HG02981 (cell line): ENCODE data around the gene GAK.

Experiments
- ATAC-seq: cut with Tn5 transposase; IDR thresholded peaks from one replicate; pipeline ENCODE4 v1.9.1; 2021; ENCODE audit warnings: mild to moderate bottlenecking, moderate library complexity; ENCODE audit not compliant: unreplicated experiment

Gene GAK

GRCh38 chr4:892780-893179 lies 39.3 kb downstream of the GAK start:
- no peak for ATAC-seq

GRCh38 chr4:891747-892146 lies 40.4 kb downstream of the GAK start:
- no peak for ATAC-seq

DNA sequence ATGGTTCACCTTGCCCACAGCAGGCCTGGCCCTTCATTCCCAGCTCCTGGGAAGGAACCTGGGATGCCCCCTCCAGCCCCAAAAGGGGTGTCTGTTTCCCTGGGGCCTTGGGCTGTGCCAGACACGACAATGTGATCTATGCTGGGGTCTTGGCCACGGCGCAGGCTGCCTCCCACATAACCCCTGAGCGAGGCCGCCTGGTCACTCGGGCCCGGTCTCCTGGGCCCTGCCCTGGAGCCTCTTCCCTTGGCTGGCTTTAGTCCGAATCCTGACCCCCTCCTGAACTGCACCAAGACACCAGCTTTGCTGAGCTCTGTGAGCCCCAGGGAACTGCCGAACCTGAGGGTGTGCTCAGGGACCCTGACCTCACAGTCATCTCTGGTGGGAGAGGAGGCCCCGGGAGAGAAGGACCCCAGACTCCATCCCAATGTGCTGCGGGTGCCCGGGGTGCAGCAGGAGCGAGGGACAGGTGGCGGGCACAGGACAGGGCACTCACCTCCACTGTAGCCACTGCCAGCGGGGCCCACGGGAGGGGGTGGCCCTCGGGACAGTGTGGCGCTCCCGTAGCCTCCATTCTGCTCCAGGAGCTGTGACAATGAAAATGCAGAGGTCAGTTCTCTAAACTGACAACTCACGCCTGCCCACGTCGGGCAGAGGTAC lies 42.0 kb downstream of the GAK start:
- no peak for ATAC-seq

DNA sequence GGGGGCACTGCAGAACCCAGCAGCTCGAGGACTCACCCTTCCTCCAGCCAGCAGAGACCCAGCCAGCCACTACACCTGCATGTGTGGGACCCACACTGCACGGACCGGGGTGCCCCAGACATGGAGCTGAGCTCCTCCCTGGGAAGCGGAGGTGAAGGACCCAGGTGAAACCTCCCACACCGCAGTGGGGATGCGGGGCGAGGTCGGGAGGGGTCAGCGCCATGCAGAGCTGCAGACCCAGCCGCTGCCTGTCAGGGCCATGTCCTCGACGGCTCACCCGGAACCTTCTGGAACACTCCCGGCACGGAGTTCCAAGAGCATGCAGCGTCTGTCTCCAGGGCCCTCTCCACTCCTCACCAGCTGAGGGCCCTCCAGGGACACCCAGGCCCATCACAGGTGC lies 42.6 kb downstream of the GAK start:
- no peak for ATAC-seq

DNA sequence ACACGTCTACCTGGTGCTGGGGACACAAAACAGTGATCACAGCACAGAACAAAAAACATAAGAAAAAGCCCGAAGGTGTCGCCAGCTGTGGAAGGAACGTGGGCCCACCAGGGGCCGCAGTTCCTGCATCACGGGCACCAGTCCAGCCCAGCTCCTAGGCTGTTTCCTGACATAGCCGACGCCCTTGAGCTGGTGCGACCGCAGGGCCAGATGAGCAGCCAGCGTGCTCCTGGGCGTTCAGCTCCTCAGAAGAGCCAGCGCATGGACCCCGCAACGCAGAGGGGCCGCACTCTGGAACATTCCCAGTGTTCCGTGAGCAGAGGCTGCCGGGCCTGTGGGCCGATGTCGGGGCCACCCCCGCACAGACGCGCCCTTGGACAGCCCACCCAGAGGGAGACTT lies 44.1 kb downstream of the GAK start:
- ATAC-seq, result no peak

GRCh38 chr4:887034-887763 lies 44.9 kb downstream of the GAK start:
- ATAC-seq, result no peak

DNA sequence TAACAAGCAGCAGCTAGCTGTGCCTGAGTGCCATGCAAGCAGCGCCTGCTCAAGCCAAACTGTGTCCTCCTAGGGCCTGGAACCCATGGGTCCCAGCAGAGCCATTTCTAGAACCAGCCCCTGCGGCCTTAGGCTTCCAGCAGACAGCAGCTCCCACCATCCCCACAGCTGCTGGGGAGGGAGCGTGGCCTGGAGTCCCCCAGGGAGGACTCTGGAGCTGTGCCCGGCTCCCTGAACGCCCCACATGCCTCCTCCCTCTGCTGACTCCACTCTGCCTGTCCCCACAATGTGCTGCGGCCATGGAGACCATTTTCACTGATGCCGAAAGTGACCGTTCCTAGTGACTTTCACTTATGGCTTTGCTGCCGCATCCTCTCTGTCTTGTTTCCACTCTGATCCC lies 45.9 kb downstream of the GAK start:
- no peak for ATAC-seq

DNA sequence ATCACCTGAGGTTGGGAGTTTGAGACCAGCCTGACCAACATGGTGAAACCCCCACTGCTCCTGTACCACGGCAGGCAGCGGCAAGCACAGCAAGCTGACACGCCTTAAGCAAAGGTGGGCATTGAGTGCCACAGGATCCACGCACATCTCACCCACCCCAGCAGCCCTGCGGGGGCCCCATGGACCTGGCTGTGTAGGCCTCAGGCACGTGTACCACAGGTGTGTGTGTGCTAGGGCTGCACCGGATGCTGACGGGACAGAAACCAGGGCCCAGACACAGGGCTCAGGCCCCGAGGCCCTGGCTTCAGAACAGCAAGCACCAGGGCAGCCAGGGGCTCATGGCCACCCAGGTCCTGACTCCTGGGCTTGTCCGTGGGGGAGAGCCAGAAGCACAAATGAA lies 46.8 kb downstream of the GAK start:
- no peak for ATAC-seq

DNA sequence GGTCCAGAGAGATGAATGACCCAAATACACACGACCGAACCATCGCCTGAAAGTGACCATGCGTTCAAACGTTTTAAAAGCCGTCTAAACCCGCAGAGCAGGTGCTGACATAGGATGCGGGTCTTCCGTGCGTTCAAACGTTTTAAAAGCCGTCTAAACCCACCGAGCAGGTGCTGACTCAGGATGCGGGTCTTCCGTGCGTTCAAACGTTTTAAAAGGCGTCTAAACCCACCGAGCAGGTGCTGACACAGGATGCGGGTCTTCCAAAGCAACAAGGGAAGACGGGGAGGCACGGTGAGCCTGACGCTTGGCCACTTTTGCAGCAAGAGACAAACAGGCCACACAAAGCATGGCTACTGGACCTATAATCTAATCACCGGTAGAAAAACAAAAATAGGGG lies 47.2 kb downstream of the GAK start:
- ATAC-seq, result no peak

- no peak for ATAC-seq
Observed at GRCh38 chr4:884259-884658, 47.9 kb downstream of the GAK start.

- no peak for ATAC-seq
Observed at GRCh38 chr4:883377-884095, 48.6 kb downstream of the GAK start.

GRCh38 chr4:882646-883045 lies 49.5 kb downstream of the GAK start:
- no peak for ATAC-seq

DNA sequence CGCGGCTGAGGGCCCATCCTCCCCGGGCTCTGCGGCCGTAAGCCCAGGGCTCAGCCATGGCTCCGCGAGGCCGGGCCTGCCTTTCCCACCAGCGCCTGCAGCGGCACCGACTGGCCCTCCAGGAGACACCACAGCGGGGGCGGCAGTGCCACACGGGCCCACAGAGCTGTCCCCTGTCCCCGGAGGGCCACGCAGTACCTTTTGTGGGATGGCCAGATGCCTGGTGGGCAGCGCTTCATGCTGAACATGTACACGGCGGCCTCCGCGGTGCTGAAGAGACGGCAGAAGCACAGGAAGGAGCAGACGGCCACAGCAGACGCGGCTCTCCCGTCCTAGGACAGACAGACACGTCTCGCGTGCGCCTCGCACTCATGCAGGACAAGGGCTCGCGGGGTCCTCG lies 50.4 kb downstream of the GAK start:
- no peak for ATAC-seq

GRCh38 chr4:880684-881405 lies 51.3 kb downstream of the GAK start:
- ATAC-seq, result no peak

DNA sequence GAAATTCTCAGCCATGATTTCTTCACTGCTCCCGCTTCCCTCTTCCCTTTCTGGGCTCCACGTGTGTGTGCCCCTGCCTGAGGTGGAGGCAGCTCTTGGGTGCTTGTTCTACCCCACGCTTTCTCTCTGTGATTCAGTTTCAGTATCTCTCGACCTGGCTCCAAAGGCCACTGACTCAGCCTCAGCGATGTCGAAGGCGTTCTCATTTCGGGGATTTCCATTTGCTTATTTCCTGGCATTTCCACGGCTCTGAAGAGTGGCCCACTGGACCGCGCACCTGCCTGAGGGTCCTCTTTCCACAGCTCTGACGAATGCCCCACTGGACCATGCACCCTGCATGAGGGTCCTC lies 52.4 kb downstream of the GAK start:
- no peak for ATAC-seq

DNA sequence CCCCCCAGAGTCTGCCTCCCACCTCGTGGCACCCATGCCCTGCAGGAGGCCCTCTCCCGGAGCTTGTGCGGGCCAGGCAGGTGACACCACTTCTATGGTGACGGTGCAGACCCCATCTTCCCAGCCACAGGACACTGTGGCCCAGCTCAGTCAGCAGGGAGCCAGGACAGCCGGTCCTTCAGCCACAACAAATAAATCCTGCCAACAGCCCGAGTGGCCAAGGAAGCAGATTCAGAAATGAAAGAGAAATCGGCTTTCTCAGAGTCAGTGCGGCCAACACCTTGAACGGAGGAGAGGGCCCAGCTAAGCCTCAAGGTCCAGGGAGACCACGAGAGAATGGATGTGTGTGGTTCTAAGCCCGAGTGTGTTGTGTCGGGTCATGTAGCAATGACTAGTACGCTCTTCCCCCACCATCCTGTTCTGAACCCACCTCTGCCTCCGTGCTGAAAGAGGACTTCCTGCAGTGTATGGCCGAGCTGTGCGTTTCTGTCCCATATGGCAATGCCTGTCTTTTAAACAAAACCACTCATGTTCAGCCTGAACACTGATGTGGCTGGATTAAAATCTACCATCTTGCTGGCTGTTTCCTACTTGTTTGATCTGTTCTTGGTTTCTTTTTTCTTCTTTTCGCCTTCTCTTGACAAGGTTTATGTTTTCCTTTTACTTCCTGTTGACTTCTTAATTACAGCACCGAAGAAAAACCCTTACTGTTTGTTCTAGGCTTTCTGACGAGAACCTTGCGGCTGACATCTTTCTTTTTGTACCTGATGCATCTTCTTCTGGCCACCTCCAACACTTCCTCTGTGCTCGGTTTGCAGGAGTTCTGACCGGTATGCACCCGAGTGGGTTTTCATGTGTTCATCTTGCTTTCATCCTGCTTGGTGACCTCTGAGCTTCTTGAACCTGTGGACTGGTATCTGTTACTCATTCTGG lies 53.1 kb downstream of the GAK start:
- ATAC-seq, result no peak

DNA sequence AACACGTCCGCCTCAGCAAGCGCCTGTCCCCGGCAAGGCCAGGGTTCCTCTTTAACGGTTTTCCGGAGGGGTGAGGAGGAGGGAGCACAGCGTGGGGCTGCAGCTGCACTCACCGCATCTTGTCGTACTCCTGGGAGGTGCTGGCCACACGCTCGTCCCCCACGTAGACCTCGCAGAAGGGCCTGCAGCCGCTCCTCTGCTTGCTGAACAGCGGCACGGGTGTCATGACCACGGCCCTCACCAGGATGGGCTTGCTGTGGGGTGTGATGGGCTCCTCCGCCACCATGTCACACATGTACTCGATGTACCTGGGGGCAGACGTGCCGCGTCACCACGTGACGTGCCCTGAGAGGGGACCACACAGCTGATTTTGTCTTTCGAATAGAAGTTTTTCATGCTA lies 54.6 kb downstream of the GAK start:
- ATAC-seq, result no peak

GRCh38 chr4:876780-877179 lies 55.3 kb downstream of the GAK start:
- ATAC-seq, result no peak

GRCh38 chr4:875818-876423 lies 56.2 kb downstream of the GAK start:
- no peak for ATAC-seq
